Trophoblast cell (in vitro differentiated cells and primary cell): ENCODE results near the gene MSANTD2.

Source experiments
- DNase-seq, 2 donors: peaks; one replicate each; pipeline ENCODE4 v3.0.0-alpha.2; 2016
- H2AFZ ChIP-seq: 2 replicates; pipeline ENCODE4 v1.6.1; 2013; ENCODE audit warnings: low read length, moderate library complexity, mild to moderate bottlenecking; ENCODE audit not compliant: insufficient read depth, poor library complexity
- H2AK5ac ChIP-seq: 2 replicates; pipeline ENCODE4 v1.6.1; 2013; ENCODE audit warnings: mild to moderate bottlenecking, low read length
- H2BK120ac ChIP-seq: 2 replicates; pipeline ENCODE4 v1.6.1; 2013; ENCODE audit warnings: low read length, mild to moderate bottlenecking, moderate library complexity; ENCODE audit not compliant: insufficient read depth, poor library complexity
- H2BK12ac ChIP-seq: 2 replicates; pipeline ENCODE4 v1.6.1; 2013; ENCODE audit warnings: mild to moderate bottlenecking, low read length, moderate library complexity
- H2BK5ac ChIP-seq: 2 replicates; pipeline ENCODE4 v1.6.1; 2013; ENCODE audit warnings: low read length, low read depth, moderate library complexity, mild to moderate bottlenecking; ENCODE audit not compliant: poor library complexity
- H3K14ac ChIP-seq: 2 replicates; pipeline ENCODE4 v1.6.1; 2013; ENCODE audit warnings: mild to moderate bottlenecking, low read length
- H3K18ac ChIP-seq: 2 replicates; pipeline ENCODE4 v1.6.1; 2013; ENCODE audit warnings: mild to moderate bottlenecking, low read length
- H3K23ac ChIP-seq: 2 replicates; pipeline ENCODE4 v1.6.1; 2013; ENCODE audit warnings: low read length
- H3K27ac ChIP-seq: 2 replicates; pipeline ENCODE4 v1.5.1; 2013; ENCODE audit warnings: low read depth, mild to moderate bottlenecking, inconsistent platforms, low read length, moderate library complexity
- H3K27me3 ChIP-seq: 2 replicates; pipeline ENCODE4 v1.6.1; 2013; ENCODE audit warnings: inconsistent platforms, mild to moderate bottlenecking, low read length, moderate library complexity; ENCODE audit not compliant: insufficient read depth
- H3K36me3 ChIP-seq, 2 experiments: 1 replicate in 1 of 2; 2 replicates in 1 of 2; pipeline ENCODE4 v1.6.1; 2013; ENCODE audit warnings: low read length in 2 of 2, mild to moderate bottlenecking in 2 of 2, moderate library complexity in 1 of 2; ENCODE audit not compliant: insufficient read depth in 2 of 2, control insufficient read depth in 1 of 2
- H3K4ac ChIP-seq: 2 replicates; pipeline ENCODE4 v1.6.1; 2013; ENCODE audit warnings: low read depth, mild to moderate bottlenecking, low read length, moderate library complexity
- H3K4me1 ChIP-seq, 2 experiments: 1 replicate in 1 of 2; 2 replicates in 1 of 2; pipeline ENCODE4 v1.6.1; 2013; ENCODE audit warnings: low read length in 2 of 2, mild to moderate bottlenecking in 2 of 2, moderate library complexity in 1 of 2; ENCODE audit not compliant: insufficient read depth in 2 of 2, control insufficient read depth in 1 of 2
- H3K4me2 ChIP-seq: 2 replicates; pipeline ENCODE4 v1.6.1; 2013; ENCODE audit warnings: inconsistent platforms, mild to moderate bottlenecking, low read length, moderate library complexity
- H3K4me3 ChIP-seq: 2 replicates; pipeline ENCODE4 v1.5.1; 2013; ENCODE audit warnings: mild to moderate bottlenecking, low read depth, low read length, inconsistent platforms
- H3K79me1 ChIP-seq: one replicate; pipeline ENCODE4 v1.6.1; 2013; ENCODE audit warnings: low read length
- H3K79me2 ChIP-seq: 2 replicates; pipeline ENCODE4 v1.6.1; 2013; ENCODE audit warnings: low read length, mild to moderate bottlenecking; ENCODE audit not compliant: control insufficient read depth, insufficient read depth, poor library complexity
- H3K9ac ChIP-seq: 2 replicates; pipeline ENCODE4 v1.6.1; 2013; ENCODE audit warnings: mild to moderate bottlenecking, low read length
- H3K9me3 ChIP-seq: 2 replicates; pipeline ENCODE4 v1.6.1; 2013; ENCODE audit warnings: low read depth, mild to moderate bottlenecking, control low read depth, inconsistent platforms, low read length; ENCODE audit not compliant: insufficient read depth
- H4K12ac ChIP-seq: 2 replicates; pipeline ENCODE4 v1.6.1; 2013; ENCODE audit warnings: low read depth, mild to moderate bottlenecking, low read length, moderate library complexity
- H4K8ac ChIP-seq: 2 replicates; pipeline ENCODE4 v1.6.1; 2013; ENCODE audit warnings: low read depth, mild to moderate bottlenecking, low read length, moderate library complexity
- H4K91ac ChIP-seq: one replicate; pipeline ENCODE4 v1.6.1; 2013; ENCODE audit warnings: low read depth, mild to moderate bottlenecking, low read length, moderate library complexity
- WGBS: extraction: QIAGEN DNeasy Blood & Tissue Kit; methylation state at CpG from one replicate; pipeline ENCODE4 v1.1.7; 2013; ENCODE audit warnings: missing lambda C conversion rate; ENCODE audit not compliant: insufficient read length, insufficient coverage; ENCODE audit errors: extremely low coverage; 5-methylcytosine and 5-hydroxymethylcytosine counted together

Gene MSANTD2

GRCh38 chr11:124766156-124766555, 34.0 kb downstream of the MSANTD2 start:
- H3K23ac ChIP-seq = no peak overlapping the region
- no peak overlapping the region for H3K27ac ChIP-seq
- H2BK5ac ChIP-seq = no peak overlapping the region
- H3K9ac ChIP-seq = no peak overlapping the region
- H4K8ac ChIP-seq = no peak overlapping the region
- H3K79me2 ChIP-seq = no peaks in the 10 kb centered on the region
- no peak overlapping the region for H2AFZ ChIP-seq
- H4K91ac ChIP-seq = no peak overlapping the region
- DNase-seq = no peak
- H3K79me1 ChIP-seq = peaks cover 10% of the 10 kb centered on the region
- no peaks in the 10 kb centered on the region for H3K9me3 ChIP-seq
- H2BK12ac ChIP-seq = no peak overlapping the region
- H3K27me3 ChIP-seq = peaks cover 19% of the 10 kb centered on the region
- H4K12ac ChIP-seq = no peak overlapping the region
- peaks cover 14 to 26% of the 10 kb centered on the region in 2 experiments for H3K4me1 ChIP-seq
- H3K18ac ChIP-seq = no peak overlapping the region
- H3K36me3 ChIP-seq = peaks cover 0 to 6% of the 10 kb centered on the region in 2 experiments
- H3K4me3 ChIP-seq = no peak overlapping the region
- H3K4me2 ChIP-seq = no peak overlapping the region
- WGBS = no CpG with 5 or more reads among the region's 2 CpGs
- H3K4ac ChIP-seq = no peak overlapping the region
- no peak overlapping the region for H3K14ac ChIP-seq
- H2AK5ac ChIP-seq = no peak overlapping the region
- H2BK120ac ChIP-seq = no peak overlapping the region

- H3K9ac ChIP-seq = peak overlapping the region; percentile 0
- H3K27ac ChIP-seq = peak overlapping the region; percentile 31
- no CpG with 5 or more reads among the region's 21 CpGs for WGBS
- peak overlapping the region; percentile 39 for H2AK5ac ChIP-seq
- H3K18ac ChIP-seq = peak overlapping the region; percentile 41
- peak overlapping the region; percentile 33 for H3K4ac ChIP-seq
- no peak overlapping the region for H4K12ac ChIP-seq
- H2BK12ac ChIP-seq = peak overlapping the region; percentile 51
- peak overlapping the region; percentile 81 for H3K14ac ChIP-seq
- H2AFZ ChIP-seq = peak overlapping the region; percentile 81
- peak; percentile 92 to 95 for DNase-seq
- no peak overlapping the region for H2BK5ac ChIP-seq
- no peak overlapping the region for H4K91ac ChIP-seq
- H3K36me3 ChIP-seq = peaks cover 0 to 6% of the 10 kb centered on the region in 2 experiments
- H3K23ac ChIP-seq = no peak overlapping the region
- peaks cover 2% of the 10 kb centered on the region for H3K79me1 ChIP-seq
- peaks cover 5% of the 10 kb centered on the region for H3K9me3 ChIP-seq
- peak overlapping the region; percentile 63 for H3K4me2 ChIP-seq
- H3K27me3 ChIP-seq = peaks cover 47% of the 10 kb centered on the region
- peak overlapping the region; percentile 11 for H2BK120ac ChIP-seq
- peak overlapping the region; percentile 34 for H3K4me3 ChIP-seq
- peaks cover 16 to 35% of the 10 kb centered on the region in 2 experiments for H3K4me1 ChIP-seq
- peak overlapping the region; percentile 34 for H4K8ac ChIP-seq
- no peaks in the 10 kb centered on the region for H3K79me2 ChIP-seq
These were observed 36.9 kb downstream of the MSANTD2 start for GRCh38 chr11:124763156-124763947.

- Histone ChIP-seq H3K4me3 (peak overlapping the region; percentile 34), H2BK12ac (peak overlapping the region; percentile 51), H3K14ac (peak overlapping the region; percentile 81), H3K27ac (no peak overlapping the region), H3K79me2 (no peaks in the 10 kb centered on the region), H4K91ac (no peak overlapping the region), H2BK5ac (no peak overlapping the region), H4K8ac (peak overlapping the region; percentile 49), H3K4ac (no peak overlapping the region), H3K4me2 (peak overlapping the region; percentile 63), H3K4me1 (peaks cover 16 to 37% of the 10 kb centered on the region in 2 experiments), H3K23ac (no peak overlapping the region), H2AK5ac (peak overlapping the region; percentile 39), H2BK120ac (no peak overlapping the region), H3K9ac (peak overlapping the region; percentile 26), H3K79me1 (peaks cover 2% of the 10 kb centered on the region), H3K36me3 (peaks cover 0 to 6% of the 10 kb centered on the region in 2 experiments), H4K12ac (no peak overlapping the region), H3K9me3 (peaks cover 5% of the 10 kb centered on the region), H3K18ac (peak overlapping the region; percentile 69), H3K27me3 (peaks cover 50% of the 10 kb centered on the region), H2AFZ (peak overlapping the region; percentile 81)
- WGBS = no CpG with 5 or more reads among the region's 45 CpGs
- DNase-seq = peak in 1 of 2 donors; percentile 56
These were observed 37.5 kb downstream of the MSANTD2 start for GRCh38 chr11:124762624-124763155.

- H3K36me3 ChIP-seq = peaks cover 0 to 2% of the 10 kb centered on the region in 2 experiments
- peak within 1 kb of the TSS; percentile 59 for H3K4me3 ChIP-seq
- H3K4me1 ChIP-seq = peaks cover 16 to 37% of the 10 kb centered on the region in 2 experiments
- no peak within 1 kb of the TSS for H3K4ac ChIP-seq
- peak within 1 kb of the TSS; percentile 81 for H3K14ac ChIP-seq
- H3K18ac ChIP-seq = peak within 1 kb of the TSS; percentile 69
- peaks cover 53% of the 10 kb centered on the region for H3K27me3 ChIP-seq
- no peak within 1 kb of the TSS for H2BK120ac ChIP-seq
- DNase-seq = peak; percentile 45 to 73
- peak within 1 kb of the TSS; percentile 49 for H4K8ac ChIP-seq
- no CpG with 5 or more reads among the region's 55 CpGs for WGBS
- H2BK5ac ChIP-seq = no peak within 1 kb of the TSS
- peaks cover 2% of the 10 kb centered on the region for H3K79me1 ChIP-seq
- peak within 1 kb of the TSS; percentile 26 for H3K9ac ChIP-seq
- no peaks in the 10 kb centered on the region for H3K79me2 ChIP-seq
- peak within 1 kb of the TSS; percentile 63 for H3K4me2 ChIP-seq
- no peak within 1 kb of the TSS for H3K27ac ChIP-seq
- H2BK12ac ChIP-seq = peak within 1 kb of the TSS; percentile 51
- H3K23ac ChIP-seq = no peak within 1 kb of the TSS
- peak within 1 kb of the TSS; percentile 11 for H4K91ac ChIP-seq
- H2AK5ac ChIP-seq = peak within 1 kb of the TSS; percentile 39
- H3K9me3 ChIP-seq = peaks cover 5% of the 10 kb centered on the region
- peak within 1 kb of the TSS; percentile 81 for H2AFZ ChIP-seq
- H4K12ac ChIP-seq = no peak within 1 kb of the TSS
These were observed 38.0 kb downstream of the MSANTD2 start, which contains the start of gene ESAM for GRCh38 chr11:124762105-124762623. Gene ESAM, minus strand, starts transcription at chr11:124762290. Its CDS starts 136 bp downstream, at chr11:124762154.
